IMR-90 (cell line): Measurements from ENCODE around the gene ANXA2. TPM values are rescaled to one million over a fixed set of nuclear protein-coding genes. Genes with fewer than 3 reads are reported as not detected.
A peak's percentile ranks its signal among the peaks of the same experiment; 100 is the strongest.

Experiments
- ATAC-seq: fragments of 200-7000 bp; cut with Tn5 transposase; 2 replicates; pipeline ENCODE4 v1.9.1; 2020; ENCODE audit warnings: low read depth, mild to moderate bottlenecking, moderate library complexity
- BruUV-seq: library from RNA; stranded (reverse); fragments of 400-500 nt; replicated peaks from 2 replicates; lab custom pipeline; 2021; lab: Mats Ljungman, UMichigan
- CTCF ChIA-PET: fragments of 300-600 bp; formaldehyde crosslinking; extraction: SDS; loops from one replicate; lab custom pipeline; 2021; ENCODE audit warnings: antibody characterized with exemption; lab: Yijun Ruan, JAX
- POLR2A ChIA-PET: fragments of 300-600 bp; sonication (Branson Sonifier 250); formaldehyde crosslinking; loops from one replicate; lab custom pipeline; 2022; ENCODE audit warnings: antibody characterized with exemption; ENCODE audit not compliant: unreplicated experiment; lab: Charles Lee
- DNase-seq: peaks from one replicate; pipeline ENCODE4 v3.0.0; 2013
- H2AFZ ChIP-seq: replicated peaks from 2 replicates; pipeline ENCODE3; 2013; ENCODE audit warnings: low read length, mild to moderate bottlenecking; ENCODE audit not compliant: poor library complexity
- H2AK5ac ChIP-seq: 2 replicates; pipeline ENCODE4 v1.6.1; 2013; ENCODE audit warnings: low read depth, low read length, inconsistent platforms
- H2AK9ac ChIP-seq: replicated peaks from 2 replicates; pipeline ENCODE3; 2013; ENCODE audit warnings: mild to moderate bottlenecking, low read depth, low read length, moderate library complexity; ENCODE audit not compliant: poor library complexity
- H2BK120ac ChIP-seq: 2 replicates; pipeline ENCODE4 v1.6.1; 2013; ENCODE audit warnings: low read depth, low read length, inconsistent platforms
- H2BK15ac ChIP-seq: 3 replicates; pipeline ENCODE4 v1.6.1; 2013; ENCODE audit warnings: low read depth, low read length, inconsistent platforms
- H2BK20ac ChIP-seq: 2 replicates; pipeline ENCODE4 v1.6.1; 2013; ENCODE audit warnings: low read depth, mild to moderate bottlenecking, inconsistent platforms, low read length, moderate library complexity
- H2BK5ac ChIP-seq: 2 replicates; pipeline ENCODE4 v1.6.1; 2013; ENCODE audit warnings: mild to moderate bottlenecking, low read depth, low read length, inconsistent platforms; ENCODE audit not compliant: poor library complexity, severe bottlenecking
- H3K14ac ChIP-seq: replicated peaks from 2 replicates; pipeline ENCODE4 v1.6.1; 2013; ENCODE audit warnings: low read depth, low read length, inconsistent platforms
- H3K18ac ChIP-seq: 2 replicates; pipeline ENCODE4 v1.6.1; 2013; ENCODE audit warnings: low read depth, low read length, control low read depth
- H3K23ac ChIP-seq: 2 replicates; pipeline ENCODE4 v1.6.1; 2013; ENCODE audit warnings: low read depth, low read length, inconsistent platforms
- H3K27ac ChIP-seq: 2 replicates; pipeline ENCODE4 v1.5.1; 2013; ENCODE audit warnings: mild to moderate bottlenecking, control low read depth, low read length; ENCODE audit not compliant: insufficient read depth
- H3K27me3 ChIP-seq: 2 replicates; pipeline ENCODE4 v1.6.1; 2013; ENCODE audit warnings: low read length; ENCODE audit not compliant: control insufficient read depth, insufficient read depth
- H3K36me3 ChIP-seq: 2 replicates; pipeline ENCODE4 v1.6.1; 2013; ENCODE audit warnings: low read length, mixed read lengths; ENCODE audit not compliant: control insufficient read depth, insufficient read depth
- H3K4ac ChIP-seq: 2 replicates; pipeline ENCODE4 v1.6.1; 2013; ENCODE audit warnings: low read depth, low read length, inconsistent platforms
- H3K4me1 ChIP-seq: 2 replicates; pipeline ENCODE4 v1.6.1; 2013; ENCODE audit warnings: low read length, mixed read lengths; ENCODE audit not compliant: control insufficient read depth, insufficient read depth
- H3K4me2 ChIP-seq: 2 replicates; pipeline ENCODE4 v1.6.1; 2013; ENCODE audit warnings: low read depth, mild to moderate bottlenecking, control low read depth, low read length, moderate library complexity
- H3K4me3 ChIP-seq: 2 replicates; pipeline ENCODE4 v1.5.1; 2013; ENCODE audit warnings: low read depth, mild to moderate bottlenecking, control low read depth, low read length, moderate library complexity; ENCODE audit not compliant: insufficient read depth
- H3K56ac ChIP-seq: 2 replicates; pipeline ENCODE4 v1.6.1; 2013; ENCODE audit warnings: low read length, inconsistent platforms; ENCODE audit not compliant: insufficient read depth; ENCODE audit errors: extremely low read depth
- H3K79me1 ChIP-seq, 2 experiments: 2 replicates each; pipeline ENCODE4 v1.6.1; 2013; ENCODE audit warnings: low read length in 2 of 2, inconsistent platforms in 1 of 2, low read depth in 1 of 2
- H3K9ac ChIP-seq: 2 replicates; pipeline ENCODE4 v1.6.1; 2013; ENCODE audit warnings: low read depth, low read length, control low read depth
- H3K9me1 ChIP-seq: 2 replicates; pipeline ENCODE4 v1.6.1; 2013; ENCODE audit warnings: low read length, inconsistent platforms; ENCODE audit not compliant: insufficient read depth
- H3K9me3 ChIP-seq: 2 replicates; pipeline ENCODE4 v1.6.1; 2013; ENCODE audit warnings: low read length; ENCODE audit not compliant: control insufficient read depth, insufficient read depth
- H4K20me1 ChIP-seq: 2 replicates; pipeline ENCODE4 v1.6.1; 2013; ENCODE audit warnings: low read length, inconsistent platforms; ENCODE audit not compliant: insufficient read depth
- H4K5ac ChIP-seq: 2 replicates; pipeline ENCODE4 v1.6.1; 2013; ENCODE audit warnings: mild to moderate bottlenecking, low read depth, low read length, control low read depth
- H4K8ac ChIP-seq, 2 experiments: 2 replicates each; pipeline ENCODE4 v1.6.1; 2013; ENCODE audit warnings: low read depth in 2 of 2, low read length in 2 of 2, control low read depth in 1 of 2, inconsistent platforms in 1 of 2
- H4K91ac ChIP-seq: 2 replicates; pipeline ENCODE4 v1.6.1; 2013; ENCODE audit warnings: low read depth, low read length, inconsistent platforms; ENCODE audit not compliant: insufficient read depth
- BHLHE40 ChIP-seq: fragments of 150-350 bp; IDR thresholded peaks from 2 replicates; pipeline ENCODE4 v1.6.1; 2016; ENCODE audit warnings: mild to moderate bottlenecking, low read depth, low read length
- CHD1 ChIP-seq: IDR thresholded peaks from 2 replicates; pipeline ENCODE4 v1.6.1; 2012; ENCODE audit warnings: low read depth, low read length, improper control_type of control experiment
- ELK1 ChIP-seq: fragments of 150-350 bp; IDR thresholded peaks from 2 replicates; pipeline ENCODE4 v1.6.1; 2016; ENCODE audit warnings: low read depth, mild to moderate bottlenecking, low read length, moderate library complexity, borderline replicate concordance
- MAZ ChIP-seq: IDR thresholded peaks from 2 replicates; pipeline ENCODE4 v1.6.1; 2012; ENCODE audit warnings: low read depth, mild to moderate bottlenecking, low read length, improper control_type of control experiment, moderate library complexity, borderline replicate concordance
- MXI1 ChIP-seq: IDR thresholded peaks from 2 replicates; pipeline ENCODE4 v1.6.1; 2012; ENCODE audit warnings: low read depth, mild to moderate bottlenecking, low read length, moderate library complexity, borderline replicate concordance
- NFE2L2 ChIP-seq: fragments of 150-350 bp; IDR thresholded peaks from 2 replicates; pipeline ENCODE4 v1.6.1; 2016; ENCODE audit warnings: low read depth, mild to moderate bottlenecking, low read length
- RCOR1 ChIP-seq: IDR thresholded peaks from 2 replicates; pipeline ENCODE4 v1.6.1; 2012; ENCODE audit warnings: mild to moderate bottlenecking, low read length, improper control_type of control experiment; ENCODE audit not compliant: insufficient replicate concordance
- SMC3 ChIP-seq: fragments of 150-350 bp; IDR thresholded peaks from 2 replicates; pipeline ENCODE4 v1.6.1; 2016; ENCODE audit warnings: low read depth, mild to moderate bottlenecking, antibody characterized with exemption, low read length, moderate library complexity
- USF2 ChIP-seq: fragments of 150-350 bp; IDR thresholded peaks from 2 replicates; pipeline ENCODE4 v1.6.1; 2017; ENCODE audit warnings: mild to moderate bottlenecking, antibody characterized with exemption, low read length, low read depth
- WGBS, 2 experiments: methylation state at CpG; one replicate each; pipeline versions ENCODE4 v1.1.5 to v1.1.7; 2013; ENCODE audit warnings: missing lambda C conversion rate in 2 of 2; ENCODE audit not compliant: insufficient read length in 1 of 2; ENCODE audit errors: extremely low coverage in 2 of 2; 5-methylcytosine and 5-hydroxymethylcytosine counted together
- dilution Hi-C: fragments of 300-500 bp; cut with HindIII; formaldehyde crosslinking; loops from one replicate; pipeline ENCODE4 v1.14.3; 2018; ENCODE audit warnings: low sequenced_read_pairs; ENCODE audit not compliant: unreplicated experiment
- in situ Hi-C: fragments of 300-500 bp; cut with MboI; formaldehyde crosslinking; loops from 3 replicates; pipeline ENCODE4 v1.14.3; 2019; ENCODE audit warnings: low sequenced_read_pairs, inconsistent platforms, mixed read lengths
- intact Hi-C: fragments of 100-400 bp; cut with micrococcal nuclease; formaldehyde crosslinking; loops from 2 replicates; pipeline ENCODE4 v1.10.0; 2022
- polyA plus RNA-seq, 3 experiments: library from polyadenylated mRNA; depleted of rRNA; stranded (reverse); fragments of >200 nt; gene quantifications; 2 replicates each; pipeline ENCODE4 v1.2.3, GENCODE V29; 2012; ENCODE audit warnings: low replicate concordance in 1 of 3
- total RNA-seq: library from RNA; depleted of rRNA; stranded (reverse); fragments of >200 nt; gene quantifications from 2 replicates; pipeline ENCODE4 v1.2.3, GENCODE V29; 2012

Gene ANXA2
- total and polyA plus RNA-seq, 2 of the 4 experiments (the other 2 are of a cell fraction) = 7,454 to 8,412 TPM

- TF ChIP-seq BHLHE40 = no peak
Measured at GRCh38 chr15:60392601-60392985, 5.2 kb downstream of the ANXA2 start (continued).

- peaks cover 4 to 53% of the 10 kb centered on the region in 2 experiments; a peak in 2 of 4 replicates for H3K79me1 ChIP-seq
- H3K4ac ChIP-seq = peak overlapping the region; percentile 24; the same call in 1 of the 2 replicates
- H3K14ac ChIP-seq = peak overlapping the region; percentile 11; the same call in 1 of the 2 replicates
- H4K5ac ChIP-seq = no peak overlapping the region
- intact Hi-C loops (loop anchor here (2.0 kb wide), 2 partner anchors 17 to 33 kb away; no protein-coding TSS in a partner anchor), in situ Hi-C loops (no loop called here), dilution Hi-C loops (no loop called here)
- H2BK120ac ChIP-seq = no peak overlapping the region
- peaks cover 32% of the 10 kb centered on the region for H3K36me3 ChIP-seq
- H2BK5ac ChIP-seq = peak overlapping the region; percentile 84
- peak overlapping the region; percentile 15; the same call in 1 of the 2 replicates for H3K18ac ChIP-seq
- peak overlapping the region; percentile 61 for H3K4me2 ChIP-seq
- peaks cover 42% of the 10 kb centered on the region for H3K4me1 ChIP-seq
- H2AK9ac ChIP-seq = no peak overlapping the region
- no peaks in the 10 kb centered on the region for H3K27me3 ChIP-seq
- ATAC-seq = no peak
- H3K27ac ChIP-seq = peak overlapping the region; percentile 42
- H2BK15ac ChIP-seq = no peak overlapping the region
- no peak overlapping the region for H3K4me3 ChIP-seq
- no peak overlapping the region for H2AK5ac ChIP-seq
- H4K8ac ChIP-seq = peak overlapping the region in 1 of 2 experiments; percentile 2; a peak in 1 of 4 replicates
- POLR2A ChIA-PET = no interaction called here
- no peak overlapping the region for H2BK20ac ChIP-seq
- no peak overlapping the region for H4K91ac ChIP-seq
- peak overlapping the region; percentile 43; the same call in 1 of the 2 replicates for H3K23ac ChIP-seq
- BruUV-seq = no TSS peak
- CTCF ChIA-PET = no interaction called here
- peaks cover 99% of the 10 kb centered on the region for H4K20me1 ChIP-seq
- H3K9me3 ChIP-seq = no peaks in the 10 kb centered on the region
- H2AFZ ChIP-seq = no peak overlapping the region
- TF ChIP-seq CHD1 (no peak), MAZ (no peak), USF2 (no peak), ELK1 (no peak), MXI1 (no peak), RCOR1 (no peak), SMC3 (no peak), NFE2L2 (no peak)
- H3K9ac ChIP-seq = peak overlapping the region; percentile 43; the same call in 1 of the 2 replicates
- H3K56ac ChIP-seq = peak overlapping the region; percentile 29; the same call in 1 of the 2 replicates
- 22% methylated on average over 1 of the region's 4 CpGs; no CpG with 5 or more reads in 1 of the 2 experiments for WGBS, 2 experiments
- H3K9me1 ChIP-seq = peaks cover 21% of the 10 kb centered on the region
- no peak for DNase-seq
Measured at GRCh38 chr15:60391722-60392315, 6.0 kb downstream of the ANXA2 start.
